Measurements from ENCODE around the gene DEFB112.

Gene DEFB112

DNA sequence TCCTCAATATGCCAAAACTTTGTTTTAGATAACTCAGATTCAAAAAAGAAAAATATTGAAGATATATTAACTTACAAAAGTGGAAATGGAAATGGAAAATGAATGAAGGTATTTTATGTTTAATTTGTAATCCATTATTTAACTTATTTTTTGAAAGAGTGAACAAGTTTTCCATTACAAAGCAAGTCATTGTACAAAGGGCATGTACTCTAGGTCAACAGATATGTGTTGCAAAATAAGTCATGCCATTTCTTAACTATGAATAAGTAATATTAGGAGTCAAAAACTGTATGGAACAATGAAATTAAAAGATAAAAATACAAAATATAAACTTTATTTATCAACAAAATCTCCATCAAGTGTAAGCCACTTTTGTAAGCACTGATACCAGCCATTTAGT lies 54.5 kb downstream of the DEFB112 start:
- no peak for DNase-seq (ENCODE audit: low spot score)

Measured in COLO829 (cell line).